ENCODE results near the gene HPCAL1.

Gene HPCAL1

GRCh38 chr2:10342245-10342951 is 39.7 kb downstream of the HPCAL1 start:
- H3K27ac ChIP-seq = no peak overlapping the region
- no peak for TF ChIP-seq CTCF (conservative IDR thresholded peaks at IDR 0.05)

- TF ChIP-seq CTCF (conservative IDR thresholded peaks at IDR 0.05) = no peak
- H3K27ac ChIP-seq = no peak overlapping the region
These were observed 40.5 kb downstream of the HPCAL1 start for GRCh38 chr2:10343191-10343590.

GRCh38 chr2:10343658-10344057 is 41.0 kb downstream of the HPCAL1 start:
- H3K27ac ChIP-seq = no peak overlapping the region
- no peak for TF ChIP-seq CTCF (conservative IDR thresholded peaks at IDR 0.05)

GRCh38 chr2:10344105-10345066 is 41.7 kb downstream of the HPCAL1 start:
- no peak for TF ChIP-seq CTCF (conservative IDR thresholded peaks at IDR 0.05)
- no peak overlapping the region for H3K27ac ChIP-seq

- TF ChIP-seq CTCF (conservative IDR thresholded peaks at IDR 0.05) = no peak
These were observed 42.4 kb downstream of the HPCAL1 start for GRCh38 chr2:10345126-10345525.

GRCh38 chr2:10345813-10346212 is 43.1 kb downstream of the HPCAL1 start:
- H3K27ac ChIP-seq = no peak overlapping the region
- TF ChIP-seq CTCF (conservative IDR thresholded peaks at IDR 0.05) = no peak

More at GRCh38 chr2:10345126-10345525, 42.4 kb downstream of the HPCAL1 start:
- H3K27ac ChIP-seq = no peak overlapping the region

- H3K27ac ChIP-seq = peak overlapping the region; percentile 76
- TF ChIP-seq CTCF (conservative IDR thresholded peaks at IDR 0.05) = no peak
These were observed 44.3 kb downstream of the HPCAL1 start for GRCh38 chr2:10346929-10347561.

Measured in VCaP (cell line).